Stimulated activated CD4-positive, alpha-beta T cell treated with anti-CD3 and anti-CD28 coated beads, Interleukin-2, amount 100 ng/mL, for 24 hours (primary cell): ENCODE data around the gene TSTD1.
A peak's percentile ranks its signal among the peaks of the same experiment; 100 is the strongest.
"Not testable (repeated sequence)": the region's sequence is repeated elsewhere in the genome, so short reads cannot be mapped to it uniquely, and the experiment has no call there.

Experiments used
- DNase-seq, 2 donors: peaks; one replicate each; pipeline ENCODE4 v3.0.0-alpha.2; 2020

TSTD1 gene

DNA sequence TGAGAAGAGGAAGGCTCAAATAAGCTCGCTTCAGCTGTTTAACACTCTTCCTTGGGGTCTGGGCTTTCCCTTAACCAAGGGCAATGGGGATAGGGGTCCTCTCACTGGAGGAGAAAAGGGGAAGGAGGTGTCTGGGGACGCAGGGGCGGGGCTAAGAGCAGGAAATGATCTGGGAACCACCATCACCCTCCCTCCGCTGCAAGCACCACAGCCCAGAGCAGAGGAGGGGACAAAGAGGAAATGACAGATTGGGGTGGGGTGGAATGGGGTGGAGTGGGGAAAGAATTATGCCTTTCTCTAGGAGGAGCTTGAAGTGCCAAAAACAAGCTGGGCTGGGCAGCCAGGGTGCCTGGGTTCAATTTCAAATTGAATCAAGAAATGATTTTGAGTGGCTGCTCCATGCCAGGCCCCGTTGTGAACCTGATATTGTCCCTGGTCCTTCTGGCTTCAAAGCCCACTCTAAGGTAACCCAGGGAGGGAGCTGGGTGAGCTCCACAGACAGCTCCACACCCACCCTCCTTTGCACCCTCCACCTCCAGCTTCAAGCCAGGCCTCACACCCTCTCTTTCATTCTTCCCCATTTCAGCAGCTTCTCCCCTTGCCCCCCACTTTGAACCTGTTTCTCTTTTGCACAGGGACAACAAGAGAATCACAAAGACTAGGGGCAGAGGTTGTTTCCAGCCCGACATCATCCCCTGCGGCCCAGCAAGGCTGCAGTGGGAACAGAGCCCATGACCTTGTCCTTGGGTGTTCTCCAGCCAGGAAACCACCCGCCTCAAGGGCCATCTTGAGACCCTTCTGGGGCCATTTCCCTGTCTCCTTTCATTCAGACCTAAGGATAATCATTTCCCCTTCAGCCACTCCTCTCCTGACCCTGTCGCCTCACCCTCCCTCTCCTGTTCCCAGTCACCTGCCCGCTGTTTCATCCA lies 29.8 kb upstream of the TSTD1 start:
- DNase-seq: peak; percentile 82 to 83

DNA sequence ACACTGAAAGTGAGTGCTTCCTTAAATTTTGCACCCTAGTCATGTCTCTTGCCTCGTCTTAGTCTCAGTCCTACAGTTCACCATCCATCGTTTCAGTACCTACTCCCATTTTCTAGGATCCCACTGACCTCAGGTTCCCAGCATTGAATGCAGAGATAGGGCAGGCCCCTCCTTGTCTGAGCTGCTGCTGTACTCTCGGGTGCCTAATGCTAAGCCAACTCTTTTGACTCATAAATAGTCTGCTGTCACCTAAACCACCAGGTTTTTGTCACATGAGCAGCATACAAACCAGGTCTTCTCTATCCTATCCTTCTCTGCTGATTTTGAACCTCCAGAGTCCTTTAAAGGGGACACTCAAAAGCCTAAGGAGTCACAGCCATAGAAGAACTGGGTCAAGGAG lies 27.9 kb upstream of the TSTD1 start:
- DNase-seq: peak in 1 of 2 donors; percentile 45

DNA sequence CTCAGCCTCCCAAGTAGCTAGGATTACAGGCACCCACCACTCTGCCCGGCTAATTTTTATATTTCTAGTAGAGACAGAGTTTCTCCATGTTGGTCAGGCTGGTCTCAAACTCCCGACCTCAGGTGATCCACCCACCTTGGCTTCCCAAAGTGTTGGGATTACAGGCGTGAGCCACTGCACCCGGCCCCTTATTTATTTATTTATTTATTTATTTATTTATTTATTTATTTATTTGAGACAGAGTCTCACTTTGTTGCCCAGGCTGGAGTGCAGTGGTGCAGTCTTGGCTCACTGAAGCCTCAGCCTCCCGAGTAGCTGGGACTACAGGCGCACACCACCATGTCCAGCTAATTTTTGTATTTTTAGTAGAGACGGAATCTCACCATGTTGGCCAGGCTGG lies 26.9 kb upstream of the TSTD1 start:
- not testable (repeated sequence) for DNase-seq

DNA sequence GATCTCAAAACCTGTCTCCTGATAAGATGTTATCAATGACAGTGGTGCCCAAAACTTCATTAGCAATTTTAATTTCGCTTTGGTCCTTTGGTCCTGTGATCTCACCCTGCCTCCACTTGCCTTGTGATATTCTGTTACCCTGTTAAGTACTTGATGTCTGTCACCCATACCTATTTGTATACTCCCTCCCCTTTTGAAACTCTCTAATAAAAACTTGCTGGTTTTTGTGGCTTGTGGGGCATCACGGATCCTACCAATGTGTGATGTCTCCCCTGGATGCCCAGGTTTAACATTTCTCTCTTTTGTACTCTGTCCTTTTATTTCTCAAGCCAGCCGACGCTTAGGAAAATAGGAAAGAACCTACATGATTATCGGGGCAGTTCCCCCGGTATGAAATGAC lies 25.2 kb upstream of the TSTD1 start:
- DNase-seq: not testable (repeated sequence)

DNA sequence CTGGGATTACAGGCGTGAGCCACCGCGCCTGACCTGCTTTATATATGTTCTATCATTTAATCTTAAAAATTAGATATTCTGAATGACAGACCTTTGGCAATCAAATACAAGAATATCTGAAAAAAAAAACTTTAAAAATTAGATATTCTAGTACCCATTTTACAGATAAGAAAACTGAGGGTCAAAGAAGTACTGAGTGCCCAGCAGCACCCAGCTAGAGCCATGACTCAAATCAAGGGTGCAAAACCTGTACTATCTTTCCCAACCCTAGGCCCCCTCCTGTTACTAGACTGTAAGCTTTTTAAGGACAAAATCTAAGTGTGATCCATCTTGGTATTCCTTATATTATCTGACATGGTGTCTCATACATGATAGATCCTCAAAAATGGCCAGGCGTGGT lies 22.7 kb upstream of the TSTD1 start:
- no peak for DNase-seq

DNA sequence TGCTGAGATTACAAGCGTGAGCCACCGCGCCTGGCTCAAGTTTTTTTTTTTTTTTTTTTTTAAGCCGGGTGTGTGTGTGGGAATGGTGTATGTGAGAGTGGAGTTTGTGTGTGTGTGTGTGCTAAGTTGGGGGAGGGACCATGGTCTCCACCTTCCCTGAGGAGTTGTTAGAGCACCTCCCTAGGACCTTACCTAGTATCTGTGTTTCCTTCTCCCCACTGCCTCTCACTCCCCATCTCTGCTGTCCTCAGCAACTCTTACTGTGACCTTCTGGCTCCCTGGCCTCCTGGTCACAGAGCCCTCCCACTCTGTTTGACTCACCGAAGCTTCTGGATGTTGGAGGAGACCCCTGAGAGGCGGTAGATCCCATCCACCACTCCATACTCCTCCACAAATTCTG lies 20.5 kb upstream of the TSTD1 start:
- no peak for DNase-seq

DNA sequence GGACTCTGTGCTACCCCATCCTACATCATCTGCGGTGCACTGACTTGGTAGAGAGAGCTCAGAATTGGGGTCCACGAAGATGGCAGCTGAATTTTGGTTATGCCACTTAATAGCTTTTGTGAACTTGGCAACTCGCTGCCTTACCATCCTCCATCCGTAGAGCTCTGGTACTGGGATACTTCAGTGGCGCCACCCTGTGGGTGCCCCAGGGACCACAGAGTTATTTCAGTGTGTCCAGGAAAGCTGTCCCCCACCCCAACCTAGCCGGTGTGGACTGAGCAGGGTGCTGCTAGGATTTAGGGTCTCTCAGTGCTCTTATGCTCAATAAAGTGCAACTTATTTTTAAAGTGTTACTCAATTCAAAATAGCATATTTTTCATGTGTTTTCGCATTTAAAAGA lies 16.0 kb upstream of the TSTD1 start:
- DNase-seq: no peak

DNA sequence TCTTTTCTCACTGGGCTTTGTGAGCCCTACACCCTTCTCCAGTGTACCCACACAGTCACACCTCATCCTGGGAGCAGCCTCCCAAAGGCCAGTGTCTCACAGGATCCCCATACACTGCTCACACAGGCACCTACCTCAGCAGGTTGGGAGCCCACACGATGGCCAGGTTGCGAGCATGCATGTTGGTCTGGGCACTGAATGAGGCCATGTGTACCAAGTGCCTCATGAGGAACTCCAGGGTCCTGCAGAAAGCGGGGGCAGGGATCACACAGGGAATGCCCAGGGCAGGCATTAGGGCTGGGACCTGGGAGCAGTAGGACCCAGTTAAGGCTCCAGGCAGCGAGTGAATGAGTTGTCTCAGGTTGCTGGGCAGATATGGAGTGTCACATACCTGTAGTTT lies 15.5 kb upstream of the TSTD1 start:
- DNase-seq: no peak

DNA sequence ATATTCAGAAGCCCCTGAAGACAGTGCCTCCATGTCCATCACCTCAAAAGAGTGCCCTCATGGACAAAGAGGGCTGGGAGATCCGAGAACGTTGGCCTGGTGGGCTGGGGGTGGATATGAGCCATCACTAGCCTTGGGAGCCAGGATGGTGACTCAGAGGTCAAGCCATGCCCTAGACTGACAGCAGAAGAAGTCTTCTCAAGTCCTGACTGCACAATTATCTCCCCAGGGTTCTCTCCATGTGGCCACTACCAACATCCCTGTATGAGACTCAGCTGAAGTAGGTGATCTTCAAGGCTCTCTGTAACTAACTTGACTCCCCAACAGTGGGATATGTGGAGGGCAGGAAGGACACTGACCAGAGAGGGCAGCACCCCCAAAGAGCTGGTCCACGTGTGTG lies 14.1 kb upstream of the TSTD1 start:
- no peak for DNase-seq

DNA sequence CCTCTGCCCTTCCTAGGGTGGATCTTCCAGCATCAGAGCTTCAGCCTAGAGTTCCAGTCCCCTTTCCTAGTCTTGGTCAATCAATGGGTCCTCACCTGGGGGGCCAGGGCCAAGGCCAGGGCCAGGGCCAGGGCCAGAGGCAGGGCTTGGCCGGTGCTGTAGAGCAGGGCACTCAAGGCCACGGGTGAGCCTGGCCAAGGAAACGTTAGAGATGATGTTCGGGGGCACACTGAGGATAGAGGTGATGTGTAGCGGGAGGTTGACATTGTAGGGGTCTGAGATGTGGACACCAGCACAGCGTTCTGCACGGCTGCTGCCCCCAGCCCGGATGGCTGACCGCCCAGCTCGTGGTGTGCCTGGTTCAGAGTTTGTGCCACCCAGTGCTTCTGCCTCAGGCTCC lies 12.5 kb upstream of the TSTD1 start:
- DNase-seq: no peak

DNA sequence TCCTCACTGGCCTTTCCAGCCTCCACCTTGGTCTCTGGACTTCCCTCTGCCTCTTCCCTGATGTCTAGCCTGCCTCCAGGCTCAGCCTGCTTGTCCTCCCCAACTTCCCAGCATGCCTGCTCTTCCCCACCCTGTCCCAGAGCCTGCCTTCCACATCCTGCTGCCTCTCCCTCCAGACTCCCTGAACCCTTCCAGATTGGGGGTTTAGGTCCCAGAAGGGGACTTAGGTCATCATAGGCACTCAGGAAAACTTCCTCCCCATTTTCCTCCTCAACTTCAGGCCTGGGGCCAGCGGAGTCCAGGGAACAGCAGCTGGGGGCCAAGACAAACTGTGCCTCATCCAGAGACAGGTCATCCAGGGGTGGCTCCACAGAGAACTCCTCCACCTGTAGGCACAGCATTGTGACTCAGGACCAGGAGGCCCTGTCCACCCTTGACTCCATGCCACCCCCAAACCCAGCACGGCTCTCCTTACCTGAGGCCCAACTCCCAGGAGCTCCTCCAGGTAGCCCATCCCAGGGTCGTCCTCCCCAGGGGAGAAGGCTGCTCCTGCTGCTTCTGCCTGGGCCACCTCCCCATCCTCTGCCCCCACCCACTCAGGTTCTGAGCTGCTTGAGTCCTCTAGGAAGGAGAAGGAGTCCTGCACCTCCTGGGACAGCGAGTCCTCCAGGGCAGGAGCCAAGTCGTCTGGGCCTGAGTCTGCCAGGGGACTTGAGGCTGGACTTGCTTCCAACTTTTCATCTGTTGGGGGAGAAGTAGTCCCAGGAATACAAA lies 10.4 kb upstream of the TSTD1 start:
- DNase-seq: no peak

DNA sequence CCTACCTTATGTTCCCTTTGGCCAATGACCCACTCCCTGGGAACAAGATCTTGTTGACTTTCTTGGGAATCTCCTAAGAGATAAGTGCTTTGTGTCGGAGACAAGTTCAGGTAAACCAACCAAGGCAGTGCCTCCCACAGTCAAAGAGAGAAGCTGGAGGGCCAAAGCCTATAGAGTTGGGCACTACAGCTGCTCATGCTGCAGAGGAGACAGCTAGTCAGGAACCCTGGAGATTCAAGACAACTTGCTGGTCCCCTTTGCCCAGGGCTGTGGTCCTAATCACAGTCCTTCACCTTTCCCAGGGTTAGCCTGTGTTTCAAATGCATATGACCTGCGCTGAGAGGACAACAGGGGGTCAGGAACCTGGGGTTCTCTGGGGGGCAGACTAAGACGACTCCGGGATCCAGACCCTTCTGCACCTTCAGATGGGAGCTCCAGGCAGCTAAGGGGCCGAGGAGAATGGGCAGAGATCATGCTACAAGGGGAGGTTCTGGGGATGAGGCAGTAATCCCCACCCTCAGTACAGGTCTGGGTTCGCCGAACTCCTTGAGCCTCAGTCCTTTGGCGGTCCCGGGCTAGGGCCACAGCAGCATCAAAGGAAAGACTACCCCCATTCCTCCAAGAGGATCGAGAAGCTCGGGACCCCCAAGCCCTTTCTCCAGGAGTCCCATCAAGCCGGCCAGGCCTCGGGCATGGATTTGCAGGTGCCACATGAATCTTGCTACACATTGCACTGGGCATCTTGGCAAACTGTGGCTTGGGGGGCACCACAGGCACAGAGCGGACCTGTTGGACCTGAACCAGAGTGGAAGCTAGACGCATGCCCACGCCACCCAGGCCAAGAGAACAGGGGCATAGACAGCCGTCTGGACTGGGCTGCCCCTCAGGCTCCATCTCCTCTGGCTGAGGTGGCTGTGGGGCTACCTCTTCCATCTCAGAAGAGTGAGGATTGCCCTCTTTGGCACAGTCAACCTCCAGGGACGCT lies 9.0 kb upstream of the TSTD1 start:
- no peak for DNase-seq

DNA sequence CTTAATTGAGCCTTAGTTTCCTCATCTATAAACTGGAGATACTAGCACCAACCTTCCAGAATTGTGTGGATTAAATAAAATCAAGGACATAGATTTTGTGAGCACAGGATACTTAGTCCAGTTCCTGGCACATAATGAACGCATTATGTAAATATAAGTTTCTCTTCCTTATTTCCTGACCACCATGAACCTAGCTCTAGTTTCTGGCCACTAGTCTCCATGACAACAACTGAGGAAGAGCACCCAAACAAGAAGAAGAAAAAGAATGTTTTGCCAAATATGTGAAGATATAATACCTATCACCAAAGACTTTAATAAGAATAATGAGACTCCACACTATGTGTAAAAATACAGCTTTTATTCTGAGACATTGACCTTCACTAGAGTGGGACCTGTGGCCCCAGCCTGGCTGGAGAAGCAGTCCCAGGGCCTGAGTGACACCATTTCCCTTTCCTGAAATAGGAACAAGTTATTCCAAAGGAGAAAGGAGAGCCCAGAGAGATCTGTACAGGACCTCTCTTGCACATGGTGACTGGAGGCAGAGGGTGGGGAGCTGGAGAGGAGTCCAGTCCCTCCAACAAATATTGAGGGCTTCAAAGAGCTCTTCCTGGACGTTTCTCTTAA lies 8.0 kb upstream of the TSTD1 start:
- no peak for DNase-seq

DNA sequence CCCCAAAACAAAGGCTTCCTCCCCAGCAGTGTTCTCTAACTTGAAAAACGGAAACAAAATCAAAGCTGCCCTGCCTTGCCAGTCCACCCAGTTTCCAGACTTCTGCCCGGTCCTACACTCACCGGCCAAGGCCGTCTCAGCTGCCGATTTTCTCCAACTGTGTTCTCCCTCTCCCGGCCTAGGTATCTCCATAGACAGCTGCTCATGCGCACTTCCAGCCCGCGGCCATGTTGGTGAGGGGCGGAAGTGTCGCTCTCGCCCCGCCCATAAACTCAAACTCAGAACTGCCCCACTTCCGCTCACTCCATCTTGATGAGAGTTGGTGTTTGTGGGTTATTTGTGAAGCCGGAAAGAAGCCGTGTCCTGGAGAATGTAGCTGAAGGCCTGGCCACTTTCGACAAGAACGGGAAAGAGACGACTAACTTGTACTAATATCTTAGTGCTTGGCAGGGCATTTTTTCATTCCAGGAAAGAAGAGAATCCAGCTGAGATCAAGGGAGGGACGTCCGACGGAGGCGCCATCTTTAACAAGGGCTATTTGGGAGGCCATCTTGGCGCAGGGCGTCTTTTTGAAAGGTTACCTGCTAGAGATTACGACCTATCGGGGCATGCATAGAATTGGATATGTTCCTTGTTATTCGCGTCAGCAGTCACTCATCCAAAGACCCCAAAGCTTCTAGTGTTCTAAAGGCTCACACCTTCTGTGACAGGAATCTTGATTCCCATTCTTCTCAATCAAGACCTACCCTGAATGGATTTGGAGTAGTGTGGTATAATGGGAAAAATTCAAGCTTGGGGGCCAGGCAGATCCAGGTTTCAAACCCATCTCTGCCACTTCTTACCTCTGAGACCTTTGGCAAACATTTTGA lies 7.2 kb upstream of the TSTD1 start, which contains the start of gene USF1:
TSS of gene USF1 (minus strand) at position 242 of the 869 bp plus-strand sequence. CDS start 2,702 bp downstream, outside the sequence.
- DNase-seq: peak; percentile 89 to 93

DNA sequence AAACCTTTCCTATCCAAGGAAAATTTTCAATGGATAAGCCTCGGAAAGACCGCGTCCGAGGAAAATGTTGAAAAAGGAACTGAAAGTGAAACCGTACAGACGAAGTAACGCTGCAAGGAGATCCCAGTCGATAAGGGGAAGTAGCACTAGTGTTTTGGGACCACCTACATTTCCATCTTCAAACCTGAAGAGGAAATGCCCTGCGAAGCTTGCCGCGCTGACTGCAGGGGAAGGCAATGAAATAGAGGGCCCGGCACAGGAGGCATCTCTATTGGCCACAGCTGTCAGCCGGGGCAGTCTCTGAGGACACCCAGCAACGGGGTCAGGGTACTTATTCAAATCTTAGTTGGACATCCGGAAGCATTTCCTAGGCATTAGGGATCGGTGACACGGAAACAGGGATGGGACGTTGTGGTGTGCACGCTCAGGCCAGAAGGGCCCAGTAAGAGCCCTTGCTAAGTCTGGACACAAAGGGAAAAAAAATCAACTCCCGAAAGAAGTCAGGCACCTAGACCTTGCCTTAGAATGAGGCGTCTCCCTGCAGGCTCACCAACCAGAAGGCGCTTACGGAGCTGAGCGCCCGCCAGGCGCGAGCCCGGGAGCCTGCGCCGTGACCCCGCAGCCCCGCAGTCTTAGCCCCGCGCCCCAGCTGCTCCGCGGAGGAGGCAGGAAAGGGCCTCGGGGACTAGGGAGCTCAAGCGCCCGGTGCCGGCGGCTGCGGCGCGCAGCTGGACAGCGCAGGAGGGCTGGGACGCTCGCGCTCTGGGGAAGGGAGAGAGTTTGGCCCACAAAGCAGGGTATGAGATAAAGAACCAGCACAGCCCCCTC lies 6.4 kb upstream of the TSTD1 start:
- peak; percentile 52 to 58 for DNase-seq

DNA sequence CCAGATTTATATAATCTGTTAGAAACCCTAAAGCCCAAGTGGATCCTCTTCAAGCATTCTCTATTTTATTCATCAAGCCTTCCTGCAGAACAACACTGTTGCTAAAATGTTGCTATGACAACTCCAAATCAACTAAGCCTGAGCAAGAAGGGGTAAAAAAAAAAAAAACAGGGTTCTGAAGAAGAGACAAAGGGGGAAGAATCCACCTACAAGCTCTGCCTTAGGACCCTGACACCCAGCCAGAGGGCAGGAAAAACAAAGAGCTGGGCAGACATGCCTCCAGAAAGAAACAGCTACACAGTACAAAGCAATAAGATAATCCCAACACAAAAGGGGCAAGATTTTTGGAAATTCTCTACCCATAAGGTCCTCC lies 5.8 kb upstream of the TSTD1 start:
- DNase-seq: no peak

DNA sequence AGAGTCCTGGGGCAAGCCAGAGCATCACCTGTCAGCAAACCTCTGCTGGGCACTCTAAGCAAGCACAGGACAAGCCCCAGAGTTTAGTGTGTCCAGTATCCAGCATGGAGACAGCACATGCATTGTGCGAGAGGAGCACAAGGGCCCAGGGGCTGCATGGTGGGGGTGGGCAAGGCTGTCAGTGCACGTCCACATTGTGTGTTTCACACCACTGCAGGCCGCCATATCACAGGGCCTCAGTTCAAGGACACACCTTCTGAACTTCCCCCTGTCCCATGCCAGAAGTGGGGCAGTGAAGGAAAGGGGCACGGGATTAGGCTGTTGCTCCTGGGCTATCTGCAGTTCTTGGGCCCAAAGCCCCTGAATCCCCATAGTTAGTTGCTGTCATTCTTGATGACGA lies 782 bp upstream of the TSTD1 start:
- no peak for DNase-seq

DNA sequence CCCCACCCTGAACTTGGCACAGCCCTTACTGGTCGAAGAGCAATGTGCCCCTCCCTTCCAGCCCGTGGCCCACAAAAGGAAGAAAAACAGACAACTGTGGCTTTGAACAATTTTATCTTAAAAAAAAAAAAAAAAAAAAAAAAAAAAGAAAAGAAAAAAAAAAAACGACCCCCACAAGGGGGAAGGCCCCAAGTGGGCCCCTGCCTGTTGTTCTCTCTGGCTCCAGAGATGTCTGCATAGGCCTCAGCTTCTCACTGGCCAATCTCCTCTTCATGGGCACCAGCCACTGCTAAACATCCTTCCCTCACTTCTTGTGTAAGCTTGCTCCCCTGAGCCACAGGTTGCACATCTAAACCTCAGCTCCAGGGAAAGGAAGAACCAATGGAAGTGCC lies 386 bp upstream of the TSTD1 start:
- DNase-seq: no peak

DNA sequence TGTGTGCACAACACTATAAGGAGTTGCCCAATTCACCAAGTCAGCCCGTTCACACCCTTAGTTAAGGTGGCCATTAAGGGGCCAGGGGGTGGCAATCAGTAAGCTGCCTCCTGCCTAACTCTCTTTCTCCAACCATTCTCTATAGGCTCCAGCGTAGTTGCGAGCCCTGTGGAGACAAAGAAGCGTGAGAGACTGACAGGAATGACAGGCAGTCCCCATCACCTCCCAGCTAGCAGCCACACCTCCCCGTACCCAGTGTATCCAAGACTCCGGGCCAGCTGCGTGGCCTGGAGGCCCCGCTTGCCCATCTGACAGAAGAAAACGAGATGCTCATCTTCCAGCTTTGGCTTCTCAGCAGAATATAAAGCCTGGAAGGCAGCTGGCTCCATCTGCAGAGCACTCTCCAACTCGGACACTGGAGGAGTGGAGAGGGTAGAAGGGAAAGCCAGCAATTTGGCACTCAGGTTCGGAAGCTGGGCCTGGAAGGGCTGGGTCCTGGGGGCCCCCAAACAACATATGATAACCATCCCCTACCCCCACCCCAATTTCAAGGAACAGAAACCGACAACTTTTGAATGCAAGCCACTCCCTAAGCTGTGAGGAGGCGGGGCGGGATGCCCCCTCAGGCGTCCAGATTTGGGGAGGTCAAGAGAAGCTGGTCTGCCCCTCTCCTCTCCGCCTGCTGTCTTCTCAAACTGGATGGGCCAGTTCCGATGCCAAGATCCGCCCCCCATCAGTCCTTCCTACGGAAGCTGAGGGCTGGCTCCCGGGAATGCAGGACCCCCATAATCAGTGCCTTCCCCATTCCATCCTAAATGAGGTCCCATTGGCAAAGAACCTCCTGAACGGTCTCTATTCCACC lies 872 bp downstream of the TSTD1 start:
- no peak for DNase-seq
